ENCODE results near the gene LIF. TPM values are rescaled to one million over a fixed set of nuclear protein-coding genes. Genes with fewer than 3 reads are reported as not detected.

LIF gene
- total and polyA plus RNA-seq, 2 of the 4 experiments (the other 2 are of a cell fraction) = 130 to 214 TPM

DNA sequence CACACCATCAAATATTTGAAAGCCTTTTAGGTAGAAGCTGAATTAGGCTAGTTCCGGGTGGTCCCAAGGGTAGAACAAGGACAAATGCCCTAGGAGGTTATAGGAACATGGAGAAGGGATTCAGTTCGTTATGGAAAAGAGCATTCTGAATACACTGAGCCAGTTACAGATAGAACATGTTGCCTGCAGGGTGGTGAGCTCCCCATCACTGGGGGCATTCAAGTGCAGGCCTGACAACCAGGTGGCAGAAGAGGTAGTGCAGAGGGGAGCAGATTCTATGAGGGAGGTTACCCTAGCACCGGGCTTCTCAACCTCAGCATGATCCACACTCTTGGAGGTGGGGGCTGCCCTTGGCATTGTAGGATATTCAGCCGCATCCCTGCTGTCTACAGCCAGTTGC lies 24.2 kb downstream of the LIF start:
- H3K56ac ChIP-seq (ENCODE audit: extremely low read depth, insufficient read depth, low read length) = no peak overlapping the region
- H2AK9ac ChIP-seq (replicated peaks; ENCODE audit: low read depth, low read length, poor library complexity) = peak overlapping the region; percentile 66
- no peak overlapping the region for H3K27ac ChIP-seq (ENCODE audit: insufficient read depth, low read length)
- no peaks in the 10 kb centered on the region for H3K79me1 ChIP-seq (ENCODE audit: low read depth in 1 of 2, low read length in 2 of 2)
- no peak for TF ChIP-seq MAFK (IDR thresholded peaks at IDR 0.05; ENCODE audit: low read depth, low read length)
- CTCF ChIA-PET = no interaction called here
- H3K4me2 ChIP-seq (ENCODE audit: low read depth, low read length) = no peak overlapping the region
- no peak overlapping the region for H2BK5ac ChIP-seq (ENCODE audit: low read depth, low read length, poor library complexity, severe bottlenecking)
- in situ Hi-C loops (cut with MboI; ENCODE audit: low sequenced_read_pairs) = no loop called here
- no peak overlapping the region for H2AFZ ChIP-seq (replicated peaks; ENCODE audit: low read length, poor library complexity)
- H3K14ac ChIP-seq (replicated peaks; ENCODE audit: low read depth, low read length) = no peak overlapping the region
- H2BK120ac ChIP-seq (ENCODE audit: low read depth, low read length) = no peak overlapping the region
- no peak overlapping the region for H4K5ac ChIP-seq (ENCODE audit: low read depth, low read length)
- H4K20me1 ChIP-seq (ENCODE audit: insufficient read depth, low read length) = no peaks in the 10 kb centered on the region
- peak overlapping the region; percentile 49; the same call in 1 of the 2 replicates for H2BK20ac ChIP-seq (ENCODE audit: low read depth, low read length)
- no peak overlapping the region for H4K8ac ChIP-seq (ENCODE audit: low read depth in 2 of 2, low read length in 2 of 2)
- no peak overlapping the region for H4K91ac ChIP-seq (ENCODE audit: insufficient read depth, low read depth, low read length)
- no peak overlapping the region for H3K9ac ChIP-seq (ENCODE audit: low read depth, low read length)
- ATAC-seq (ENCODE audit: low read depth) (no peak), DNase-seq (no peak)
- H2AK5ac ChIP-seq (ENCODE audit: low read depth, low read length) = peak overlapping the region; percentile 43
- POLR2A ChIA-PET (ENCODE audit: unreplicated experiment) = no interaction called here
- no peak overlapping the region for H3K23ac ChIP-seq (ENCODE audit: low read depth, low read length)
- H3K9me1 ChIP-seq (ENCODE audit: insufficient read depth, low read length) = 0 out of 2 replicates have a peak, but pooled peaks cover 4% of the 10 kb centered on the region
- no peak overlapping the region for H3K18ac ChIP-seq (ENCODE audit: low read depth, low read length)
- H2BK15ac ChIP-seq (ENCODE audit: low read depth, low read length) = 0 out of 3 replicates have a peak overlapping the region, but pooled peaks have one; percentile 56
- H3K4me3 ChIP-seq (ENCODE audit: insufficient read depth, low read depth, low read length) = no peak overlapping the region
- dilution Hi-C loops (cut with HindIII; ENCODE audit: low sequenced_read_pairs, unreplicated experiment) = no loop called here
- peaks cover 7% of the 10 kb centered on the region for H3K9me3 ChIP-seq (ENCODE audit: control insufficient read depth, insufficient read depth, low read length)
- peaks cover 13% of the 10 kb centered on the region for H3K4me1 ChIP-seq (ENCODE audit: control insufficient read depth, insufficient read depth, low read length)
- intact Hi-C loops (cut with micrococcal nuclease) = no loop called here
- no TSS peak for BruUV-seq (replicated peaks)
- no peak overlapping the region for H3K4ac ChIP-seq (ENCODE audit: low read depth, low read length)
- no peaks in the 10 kb centered on the region for H3K27me3 ChIP-seq (ENCODE audit: control insufficient read depth, insufficient read depth, low read length)
- H3K36me3 ChIP-seq (ENCODE audit: control insufficient read depth, insufficient read depth, low read length) = no peaks in the 10 kb centered on the region
- whole genome bisulfite sequencing, 2 experiments (ENCODE audit: extremely low coverage in 2 of 2, insufficient read length in 1 of 2) = 75% methylated on average over 2 of the region's 4 CpGs; no CpG with 5 or more reads in 1 of the 2 experiments
